PFSK-1 (cell line): ENCODE results near the gene NOX5.

Experiments
- FOXP2 ChIP-seq: optimal IDR thresholded peaks from 2 replicates; pipeline ENCODE3; 2011; ENCODE audit warnings: borderline replicate concordance, control low read depth, inconsistent platforms; ENCODE audit not compliant: insufficient read depth; ENCODE audit errors: extremely low read length, extremely low read depth
- POLR2AphosphoS5 ChIP-seq: IDR thresholded peaks from 2 replicates; pipeline ENCODE4 v1.6.1; 2012; ENCODE audit warnings: low read depth, mild to moderate bottlenecking, control low read depth, low read length, moderate library complexity
- REST ChIP-seq, 2 experiments: IDR thresholded peaks; 2 replicates each; pipeline versions ENCODE4 v1.6.1 to v1.8.0; 2011 to 2012; ENCODE audit warnings: low read depth in 2 of 2, low read length in 2 of 2, control low read depth in 1 of 2, inconsistent platforms in 1 of 2, mild to moderate bottlenecking in 1 of 2, moderate library complexity in 1 of 2; ENCODE audit not compliant: insufficient read depth in 1 of 2
- SIN3A ChIP-seq: IDR thresholded peaks from 2 replicates; pipeline ENCODE4 v1.6.1; 2012; ENCODE audit warnings: mild to moderate bottlenecking, low read length, moderate library complexity, borderline replicate concordance; ENCODE audit not compliant: insufficient read depth
- TAF1 ChIP-seq: IDR thresholded peaks from 2 replicates; pipeline ENCODE4 v1.6.1; 2012; ENCODE audit warnings: low read length, control low read depth, borderline replicate concordance; ENCODE audit not compliant: insufficient read depth

Gene NOX5

GRCh38 chr15:69096196-69096595 lies 81.7 kb downstream of the NOX5 start:
- TF ChIP-seq TAF1 = no peak
- TF ChIP-seq REST (IDR thresholded peaks at IDR 0.05; ENCODE audit: insufficient read depth in 1 of 2, low read depth in 2 of 2, low read length in 2 of 2) = no peak
- TF ChIP-seq SIN3A = no peak

- TF ChIP-seq REST (IDR thresholded peaks at IDR 0.05; ENCODE audit: insufficient read depth in 1 of 2, low read depth in 2 of 2, low read length in 2 of 2) (no peak), POLR2AphosphoS5 (no peak), SIN3A (no peak), FOXP2 (no peak), TAF1 (no peak)
Measured at GRCh38 chr15:69096626-69097025, 82.1 kb downstream of the NOX5 start.

GRCh38 chr15:69098771-69099170 lies 84.3 kb downstream of the NOX5 start:
- TF ChIP-seq REST (IDR thresholded peaks at IDR 0.05; ENCODE audit: insufficient read depth in 1 of 2, low read depth in 2 of 2, low read length in 2 of 2) (no peak), TAF1 (no peak), POLR2AphosphoS5 (no peak)

- no peak for TF ChIP-seq REST (IDR thresholded peaks at IDR 0.05; ENCODE audit: insufficient read depth in 1 of 2, low read depth in 2 of 2, low read length in 2 of 2)
- no peak for TF ChIP-seq POLR2AphosphoS5
- TF ChIP-seq TAF1 = no peak
- no peak for TF ChIP-seq SIN3A
- TF ChIP-seq FOXP2 = no peak
Measured at GRCh38 chr15:69099941-69100340, 85.4 kb downstream of the NOX5 start.

- TF ChIP-seq SIN3A = no peak
- no peak for TF ChIP-seq REST (IDR thresholded peaks at IDR 0.05; ENCODE audit: insufficient read depth in 1 of 2, low read depth in 2 of 2, low read length in 2 of 2)
- no peak for TF ChIP-seq POLR2AphosphoS5
- TF ChIP-seq TAF1 = no peak
- TF ChIP-seq FOXP2 = no peak
Measured at GRCh38 chr15:69100821-69101220, 86.3 kb downstream of the NOX5 start.
